Testis (tissue), 3 donors: ENCODE results near the gene ASAP2. TPM values are rescaled to one million over a fixed set of nuclear protein-coding genes. Genes with fewer than 3 reads are reported as not detected.
"Not testable (repeated sequence)": the region's sequence is repeated elsewhere in the genome, so short reads cannot be mapped to it uniquely, and the experiment has no call there.

Experiments used
- DNase-seq: peaks from one replicate; pipeline ENCODE4 v3.0.0-alpha.2; 2019
- H3K27ac ChIP-seq, 2 donors: fragments of 200-600 bp; sonication (generic); one replicate each; pipeline ENCODE4 v1.5.1; 2019
- H3K27me3 ChIP-seq: fragments of 200-600 bp; sonication (generic); one replicate; pipeline ENCODE4 v1.5.1; 2019
- H3K36me3 ChIP-seq: fragments of 200-600 bp; sonication (generic); one replicate; pipeline ENCODE4 v1.5.1; 2017; ENCODE audit warnings: low read depth; ENCODE audit errors: missing control alignments
- H3K4me1 ChIP-seq: fragments of 200-600 bp; sonication (generic); one replicate; pipeline ENCODE4 v1.5.1; 2019
- H3K4me3 ChIP-seq, 2 donors: fragments of 200-600 bp; sonication (generic); one replicate each; pipeline ENCODE4 v1.5.1; 2017 to 2019
- H3K9me3 ChIP-seq: fragments of 200-600 bp; sonication (generic); one replicate; pipeline ENCODE4 v1.5.1; 2017
- POLR2A ChIP-seq: fragments of 450-650 bp; IDR thresholded peaks from one replicate; pipeline ENCODE4 v1.6.1; 2017; ENCODE audit warnings: antibody characterized with exemption, mild to moderate bottlenecking, moderate library complexity
- WGBS, 2 donors: methylation state at CpG; one replicate each; pipeline ENCODE4 v1.1.5; 2018; 5-methylcytosine and 5-hydroxymethylcytosine counted together
- intact Hi-C: fragments of 100-400 bp; cut with DNase I; formaldehyde crosslinking; loops from one replicate; pipeline ENCODE4 v1.15.1; 2023; ENCODE audit warnings: low total_unique reads
- polyA plus RNA-seq: library from polyadenylated mRNA; stranded (reverse); fragments of 350-450 nt; fragmentation: Illumina TruSeq; extraction: RNeasy Lipid Tissue Mini Kit (QIAGEN cat#74804); gene quantifications from one replicate; pipeline ENCODE4 v1.2.3, GENCODE V29; 2014; ENCODE audit warnings: low read depth, low replicate concordance; ENCODE audit not compliant: insufficient read depth
- total RNA-seq, 2 donors: library from RNA; depleted of rRNA; stranded (reverse); fragments of >200 nt; gene quantifications; one replicate each; pipeline ENCODE4 v1.2.3, GENCODE V29; 2016
- TF ChIP-seq, protein P1 (sequence below), 3 experiments: fragments of 450-650 bp in 2 of 3; fragments of 200-600 bp in 1 of 3; sonication (generic) in 1 of 3; IDR thresholded peaks; one replicate each; pipeline ENCODE4 v1.5.1; 2016 to 2019; ENCODE audit warnings: antibody characterized with exemption in 3 of 3, mild to moderate bottlenecking in 2 of 3, moderate library complexity in 1 of 3

ASAP2 gene
- total and polyA plus RNA-seq, 3 donors from 2014 or later = 42.4 to 87.2 (median 79.0) TPM

DNA sequence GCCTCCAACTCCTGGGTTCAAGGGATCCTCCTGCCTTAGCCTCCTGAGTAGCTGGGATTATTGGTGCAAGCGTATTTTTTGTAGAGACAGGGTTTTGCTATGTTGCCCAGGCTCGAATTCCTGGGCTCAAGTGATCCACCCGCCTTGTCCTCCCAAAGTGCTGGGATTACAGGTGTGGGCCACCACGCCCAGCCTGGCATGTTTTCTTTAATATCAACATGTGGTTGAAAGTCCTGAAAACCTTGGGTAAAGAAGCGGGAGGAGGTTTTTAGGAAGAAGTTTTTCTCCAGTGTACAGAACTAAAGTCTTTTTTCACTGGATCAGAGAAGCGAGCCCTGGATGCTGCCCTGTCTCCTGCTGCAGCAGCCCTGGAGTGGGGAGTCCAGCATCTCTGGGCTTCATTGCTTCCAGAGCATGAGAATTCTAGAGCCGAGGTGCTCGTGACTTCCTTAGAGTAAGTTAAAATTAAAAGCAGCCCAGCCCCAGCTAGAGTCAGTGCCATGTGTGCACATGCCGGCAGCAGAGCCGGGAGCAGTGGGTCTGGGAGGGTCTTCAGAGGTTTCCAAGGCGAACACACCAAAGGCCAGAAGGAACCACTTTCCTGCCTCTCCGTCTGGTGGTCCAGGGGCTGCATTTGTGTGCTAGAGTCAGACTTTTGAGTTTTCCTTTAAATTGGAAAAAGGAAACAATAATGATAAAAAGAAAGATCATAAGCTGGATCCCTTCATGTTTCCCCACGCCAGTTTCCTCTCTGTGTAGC lies 185.5 kb downstream of the ASAP2 start:
- no peak overlapping the region for H3K4me3 ChIP-seq
- H3K4me1 ChIP-seq = no peaks in the 10 kb centered on the region
- H3K9me3 ChIP-seq = no peaks in the 10 kb centered on the region
- H3K36me3 ChIP-seq = no peaks in the 10 kb centered on the region
- WGBS, 2 donors = 84 to 91% methylated on average over 12 to 13 of the region's 13 CpGs
- H3K27me3 ChIP-seq = no peaks in the 10 kb centered on the region
- intact Hi-C loops = no loop called here
- no peak overlapping the region for H3K27ac ChIP-seq
- TF ChIP-seq POLR2A = no peak
- TF ChIP-seq, protein P1, sequence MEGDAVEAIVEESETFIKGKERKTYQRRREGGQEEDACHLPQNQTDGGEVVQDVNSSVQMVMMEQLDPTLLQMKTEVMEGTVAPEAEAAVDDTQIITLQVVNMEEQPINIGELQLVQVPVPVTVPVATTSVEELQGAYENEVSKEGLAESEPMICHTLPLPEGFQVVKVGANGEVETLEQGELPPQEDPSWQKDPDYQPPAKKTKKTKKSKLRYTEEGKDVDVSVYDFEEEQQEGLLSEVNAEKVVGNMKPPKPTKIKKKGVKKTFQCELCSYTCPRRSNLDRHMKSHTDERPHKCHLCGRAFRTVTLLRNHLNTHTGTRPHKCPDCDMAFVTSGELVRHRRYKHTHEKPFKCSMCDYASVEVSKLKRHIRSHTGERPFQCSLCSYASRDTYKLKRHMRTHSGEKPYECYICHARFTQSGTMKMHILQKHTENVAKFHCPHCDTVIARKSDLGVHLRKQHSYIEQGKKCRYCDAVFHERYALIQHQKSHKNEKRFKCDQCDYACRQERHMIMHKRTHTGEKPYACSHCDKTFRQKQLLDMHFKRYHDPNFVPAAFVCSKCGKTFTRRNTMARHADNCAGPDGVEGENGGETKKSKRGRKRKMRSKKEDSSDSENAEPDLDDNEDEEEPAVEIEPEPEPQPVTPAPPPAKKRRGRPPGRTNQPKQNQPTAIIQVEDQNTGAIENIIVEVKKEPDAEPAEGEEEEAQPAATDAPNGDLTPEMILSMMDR (IDR thresholded peaks at IDR 0.05) = no peak
- no peak for DNase-seq

DNA sequence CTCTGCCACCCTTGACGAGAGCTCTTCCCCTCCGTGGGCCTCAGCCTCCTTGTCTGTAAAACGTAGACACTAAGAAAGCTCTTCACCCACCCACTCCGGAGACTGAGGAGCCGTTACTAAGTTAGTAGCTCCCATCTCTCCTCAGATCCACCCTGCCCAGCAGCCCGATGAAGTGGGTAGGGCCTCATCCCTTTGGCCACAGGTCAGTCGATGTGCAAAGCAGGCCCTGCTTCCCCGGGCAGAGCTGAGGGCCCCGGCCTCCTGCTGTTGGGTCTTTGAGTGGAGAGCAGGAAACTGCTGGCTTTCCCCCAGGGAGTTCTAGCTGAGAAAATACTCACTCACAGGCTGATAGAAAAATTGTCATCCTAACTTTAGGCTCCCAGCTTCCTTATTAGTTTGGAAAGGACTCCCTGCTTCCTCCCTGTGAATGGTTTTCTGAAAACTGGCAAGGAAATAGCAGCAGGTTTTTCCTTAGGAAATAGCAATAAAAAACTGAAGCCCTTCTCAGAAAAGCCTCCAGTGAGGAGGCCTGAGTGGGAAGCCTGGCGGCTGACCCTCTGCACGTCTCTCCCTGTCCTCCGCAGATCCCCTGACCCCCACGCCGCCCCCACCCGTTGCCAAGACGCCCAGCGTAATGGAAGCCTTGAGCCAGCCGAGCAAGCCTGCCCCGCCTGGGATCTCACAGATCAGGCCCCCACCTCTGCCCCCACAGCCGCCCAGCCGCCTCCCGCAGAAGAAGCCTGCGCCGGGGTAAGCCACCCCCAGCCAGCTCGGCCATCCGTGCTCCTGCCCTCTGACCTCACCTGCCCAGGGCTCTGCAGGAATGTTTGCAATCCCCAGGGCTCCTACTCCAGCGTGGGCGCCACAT lies 186.5 kb downstream of the ASAP2 start:
- intact Hi-C loops = no loop called here
- no peak for DNase-seq
- no peak overlapping the region for H3K4me3 ChIP-seq
- H3K36me3 ChIP-seq = no peaks in the 10 kb centered on the region
- 69 to 76% methylated on average over 13 to 28 of the region's 28 CpGs for WGBS, 2 donors
- H3K27ac ChIP-seq = no peak overlapping the region
- no peaks in the 10 kb centered on the region for H3K4me1 ChIP-seq
- H3K27me3 ChIP-seq = no peaks in the 10 kb centered on the region
- TF ChIP-seq, protein P1 (IDR thresholded peaks at IDR 0.05) = no peak
- TF ChIP-seq POLR2A = no peak
- no peaks in the 10 kb centered on the region for H3K9me3 ChIP-seq

DNA sequence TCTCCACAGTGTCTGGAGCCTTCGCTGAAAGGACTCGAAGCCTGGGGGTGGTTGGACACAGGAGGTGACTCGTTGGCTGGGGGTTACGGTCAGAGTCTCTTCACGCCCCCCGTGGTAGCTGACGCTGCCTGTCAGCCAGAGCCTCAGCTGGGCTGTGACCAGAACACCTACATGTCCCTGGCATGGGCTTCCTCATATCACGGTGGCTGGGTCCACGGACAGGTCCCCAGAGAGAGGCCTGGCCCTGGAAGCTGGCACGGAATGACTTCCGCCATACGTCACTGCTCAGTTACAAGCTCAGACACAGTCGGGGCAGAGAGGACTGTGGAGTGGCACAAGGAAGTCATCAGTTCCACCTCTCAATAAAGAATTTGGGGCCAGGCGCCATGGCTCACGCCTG lies 188.2 kb downstream of the ASAP2 start:
- no peaks in the 10 kb centered on the region for H3K9me3 ChIP-seq
- TF ChIP-seq POLR2A = no peak
- TF ChIP-seq, protein P1 (IDR thresholded peaks at IDR 0.05) = no peak
- no peaks in the 10 kb centered on the region for H3K4me1 ChIP-seq
- H3K27me3 ChIP-seq = no peaks in the 10 kb centered on the region
- no peak for DNase-seq
- 94 to 98% methylated on average over 9 to 15 of the region's 15 CpGs for WGBS, 2 donors
- no peak overlapping the region for H3K27ac ChIP-seq
- no peaks in the 10 kb centered on the region for H3K36me3 ChIP-seq
- intact Hi-C loops = no loop called here
- H3K4me3 ChIP-seq = no peak overlapping the region

DNA sequence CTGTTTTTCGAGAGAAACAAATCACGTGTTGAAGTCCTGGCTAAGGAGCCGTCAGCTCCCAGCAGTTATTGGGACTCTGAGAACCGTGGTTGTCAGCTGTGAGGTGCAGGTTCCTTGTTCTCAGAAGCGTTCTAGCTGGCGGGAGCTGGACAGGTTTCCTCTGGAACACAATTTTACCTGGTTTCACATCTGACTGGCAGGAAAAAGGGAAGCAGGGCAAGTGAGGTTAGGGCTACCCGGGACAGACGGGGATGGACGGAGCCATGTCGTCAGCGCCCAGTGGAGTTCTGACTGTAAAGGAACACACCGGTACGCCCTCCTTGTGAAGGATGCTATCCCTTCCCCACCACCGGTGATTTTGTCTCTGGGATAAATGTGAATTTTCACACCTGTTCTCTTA lies 190.6 kb downstream of the ASAP2 start:
- 94 to 97% methylated on average over 14 of the region's 14 CpGs for WGBS, 2 donors
- no peak for DNase-seq
- Histone ChIP-seq H3K27me3 (no peaks in the 10 kb centered on the region), H3K27ac (no peak overlapping the region), H3K4me1 (no peaks in the 10 kb centered on the region), H3K4me3 (no peak overlapping the region), H3K36me3 (no peaks in the 10 kb centered on the region), H3K9me3 (no peaks in the 10 kb centered on the region)
- TF ChIP-seq POLR2A = no peak
- TF ChIP-seq, protein P1 (IDR thresholded peaks at IDR 0.05) = no peak
- intact Hi-C loops = no loop called here

DNA sequence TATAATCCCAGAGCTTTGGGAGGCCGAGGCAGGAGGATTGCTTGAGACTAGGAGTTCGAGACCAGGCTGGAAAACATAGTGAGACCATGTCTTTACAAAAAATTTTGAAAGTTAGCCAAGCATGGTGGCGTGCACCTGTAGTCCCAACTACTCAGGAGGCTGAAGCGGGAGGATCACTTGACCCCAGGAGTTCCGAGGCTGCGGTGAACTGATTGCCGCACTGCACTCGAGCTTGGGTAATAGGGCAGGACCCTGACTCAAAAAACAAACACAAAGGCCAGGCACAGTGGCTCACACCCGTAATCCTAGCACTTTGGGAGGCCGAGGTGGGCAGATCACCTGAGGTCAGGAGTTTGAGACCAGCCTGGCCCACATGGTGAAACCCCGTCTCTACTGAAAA lies 191.6 kb downstream of the ASAP2 start:
- H3K9me3 ChIP-seq, H3K27ac ChIP-seq, H3K4me3 ChIP-seq, H3K36me3 ChIP-seq, H3K4me1 ChIP-seq, intact Hi-C loops, DNase-seq, H3K27me3 ChIP-seq: not testable (repeated sequence)
- 98% methylated on average over 11 of the region's 11 CpGs for WGBS, 2 donors
